Transverse colon (tissue), 4 donors: ENCODE measurements around the gene LPCAT2. TPM values are rescaled to one million over a fixed set of nuclear protein-coding genes. Genes with fewer than 3 reads are reported as not detected.

Source experiments
- DNase-seq: peaks from one replicate; pipeline ENCODE4 v3.0.0-alpha.2; 2019
- H3K27ac ChIP-seq, 4 donors: fragments of 200-600 bp; sonication (generic); 2 replicates each; pipeline ENCODE4 v1.5.1; 2016 to 2018; ENCODE audit warnings: inconsistent platforms in 4 of 4
- H3K27me3 ChIP-seq: fragments of 200-600 bp; sonication (generic); 2 replicates; pipeline ENCODE4 v1.5.1; 2017; ENCODE audit warnings: inconsistent platforms
- H3K36me3 ChIP-seq, 4 donors: fragments of 200-600 bp; sonication (generic); 2 replicates each; pipeline ENCODE4 v1.5.1; 2017 to 2019; ENCODE audit warnings: inconsistent platforms in 4 of 4
- H3K4me1 ChIP-seq, 4 donors: fragments of 200-600 bp; sonication (generic); 2 replicates each; pipeline ENCODE4 v1.5.1; 2017 to 2020; ENCODE audit warnings: inconsistent platforms in 4 of 4
- H3K4me3 ChIP-seq, 4 donors: fragments of 200-600 bp; sonication (generic); 1 replicate in 1 of 4; 2 replicates in 3 of 4; pipeline versions ENCODE4 v1.5.1 to v1.6.1; 2017 to 2019; ENCODE audit warnings: inconsistent platforms in 4 of 4
- H3K9me3 ChIP-seq, 2 donors: fragments of 200-600 bp; sonication (generic); 2 replicates each; pipeline ENCODE4 v1.5.1; 2017 to 2019; ENCODE audit warnings: inconsistent platforms in 2 of 2
- CTCF ChIP-seq, 5 experiments: fragments of 200-600 bp in 3 of 5; fragments of 450-650 bp in 2 of 5; sonication (generic) in 3 of 5; IDR thresholded peaks; 1 replicate in 2 of 5; 2 replicates in 3 of 5; pipeline ENCODE4 v1.5.1; 2016 to 2017; ENCODE audit warnings: antibody characterized with exemption in 5 of 5, inconsistent platforms in 3 of 5, mild to moderate bottlenecking in 2 of 5, moderate library complexity in 1 of 5
- EP300 ChIP-seq: sonication (generic); formaldehyde crosslinking; IDR thresholded peaks from one replicate; pipeline ENCODE4 v1.6.1; 2017; ENCODE audit warnings: antibody characterized with exemption, low read depth
- POLR2A ChIP-seq: fragments of 450-650 bp; IDR thresholded peaks from one replicate; pipeline ENCODE4 v1.6.1; 2016; ENCODE audit warnings: antibody characterized with exemption, mild to moderate bottlenecking, moderate library complexity
- POLR2AphosphoS5 ChIP-seq, 3 donors: sonication (generic); formaldehyde crosslinking; IDR thresholded peaks; one replicate each; pipeline ENCODE4 v1.6.1; 2016; ENCODE audit warnings: antibody characterized with exemption in 3 of 3
- WGBS, 2 donors: methylation state at CpG; one replicate each; pipeline ENCODE4 v1.1.5; 2018; ENCODE audit warnings: low coverage in 1 of 2; 5-methylcytosine and 5-hydroxymethylcytosine counted together
- in situ Hi-C, 4 donors: fragments of 200-750 bp; cut with MboI; loops; one replicate each; pipeline versions ENCODE4 v1.15.0 to v1.15.1; 2017; ENCODE audit warnings: low sequenced_read_pairs in 3 of 4, low pct_ligation_motif_present in 1 of 4, low pct_unique_long_range_greater_than_20kb in 1 of 4
- intact Hi-C: fragments of 100-400 bp; cut with DNase I; formaldehyde crosslinking; loops from one replicate; pipeline ENCODE4 v1.15.1; 2023; ENCODE audit warnings: low total_unique reads
- total RNA-seq, 4 donors: library from RNA; depleted of rRNA; stranded (reverse); fragments of >200 nt; gene quantifications; one replicate each; pipeline ENCODE4 v1.1.0, GENCODE V29; 2016

Gene LPCAT2
- total RNA-seq, 4 donors from 2014 or later, result 1.6 to 11.6 (median 6.2) TPM

- Histone ChIP-seq H3K27me3 (no peaks in the 10 kb centered on the region), H3K4me1 (peaks cover 0 to 7% (median 1%) of the 10 kb centered on the region in 4 donors), H3K36me3 (no peaks in the 10 kb centered on the region), H3K27ac (no peak overlapping the region), H3K9me3 (no peaks in the 10 kb centered on the region), H3K4me3 (no peak overlapping the region)
- TF ChIP-seq POLR2A, result no peak
- no peak for TF ChIP-seq CTCF (IDR thresholded peaks at IDR 0.05)
- WGBS, 2 donors, result 78 to 95% methylated on average over 3 of the region's 3 CpGs
- intact Hi-C loops, result no loop called here
- in situ Hi-C loops, result no loop called here
- no peak for DNase-seq
Observed at GRCh38 chr16:55568207-55568606, 59.3 kb downstream of the LPCAT2 start.

- Histone ChIP-seq H3K27me3 (no peaks in the 10 kb centered on the region), H3K27ac (no peak overlapping the region), H3K4me3 (no peak overlapping the region), H3K4me1 (peaks cover 0 to 7% (median 1%) of the 10 kb centered on the region in 4 donors), H3K9me3 (no peaks in the 10 kb centered on the region), H3K36me3 (no peaks in the 10 kb centered on the region)
- no peak for TF ChIP-seq POLR2AphosphoS5 (IDR thresholded peaks at IDR 0.05)
- no peak for TF ChIP-seq EP300
- no peak for TF ChIP-seq CTCF (IDR thresholded peaks at IDR 0.05)
- no peak for TF ChIP-seq POLR2A
- in situ Hi-C loops (no loop called here), intact Hi-C loops (no loop called here)
- 0 to 42% methylated on average over 1 of the region's 1 CpG for WGBS, 2 donors
- DNase-seq, result no peak
Observed at GRCh38 chr16:55569025-55569424, 60.2 kb downstream of the LPCAT2 start.

GRCh38 chr16:55570159-55570558 lies 61.3 kb downstream of the LPCAT2 start:
- no peaks in the 10 kb centered on the region for H3K27me3 ChIP-seq
- H3K4me1 ChIP-seq, result peaks cover 0 to 7% (median 1%) of the 10 kb centered on the region in 4 donors
- no peak for DNase-seq
- no peak for TF ChIP-seq POLR2AphosphoS5 (IDR thresholded peaks at IDR 0.05)
- TF ChIP-seq POLR2A, result no peak
- TF ChIP-seq CTCF (IDR thresholded peaks at IDR 0.05), result no peak
- TF ChIP-seq EP300, result no peak
- intact Hi-C loops, result no loop called here
- no peaks in the 10 kb centered on the region for H3K9me3 ChIP-seq
- in situ Hi-C loops, result no loop called here
- H3K36me3 ChIP-seq, result no peaks in the 10 kb centered on the region
- H3K4me3 ChIP-seq, result no peak overlapping the region
- no peak overlapping the region for H3K27ac ChIP-seq
- 72 to 73% methylated on average over 4 to 5 of the region's 5 CpGs for WGBS, 2 donors

- H3K4me1 ChIP-seq, result peaks cover 0 to 15% (median 3%) of the 10 kb centered on the region in 4 donors
- no peak for TF ChIP-seq EP300
- TF ChIP-seq CTCF (IDR thresholded peaks at IDR 0.05), result no peak
- TF ChIP-seq POLR2A, result no peak
- TF ChIP-seq POLR2AphosphoS5 (IDR thresholded peaks at IDR 0.05), result no peak
- H3K36me3 ChIP-seq, result no peaks in the 10 kb centered on the region
- H3K4me3 ChIP-seq, result no peak overlapping the region
- in situ Hi-C loops (no loop called here), intact Hi-C loops (no loop called here)
- no peak overlapping the region for H3K27ac ChIP-seq
- DNase-seq, result no peak
- no peaks in the 10 kb centered on the region for H3K27me3 ChIP-seq
- no peaks in the 10 kb centered on the region for H3K9me3 ChIP-seq
- WGBS, 2 donors, result 3 to 63% methylated on average over 1 of the region's 1 CpG
Observed at GRCh38 chr16:55571191-55571897, 62.5 kb downstream of the LPCAT2 start.
